ENCODE measurements around the gene RSPH3.
A peak's percentile ranks its signal among the peaks of the same experiment; 100 is the strongest.

Gene RSPH3

GRCh38 chr6:158941246-158941645, 58.8 kb downstream of the RSPH3 start:
- H3F3A ChIP-seq (ENCODE audit: insufficient read depth, low read length): no peaks in the 10 kb centered on the region
- H3K4me2 ChIP-seq (ENCODE audit: low read length): no peak overlapping the region
- H3K27me3 ChIP-seq (ENCODE audit: insufficient read depth, low read length): no peaks in the 10 kb centered on the region
- no peak overlapping the region for H3K9ac ChIP-seq (ENCODE audit: low read length)
- H2AFZ ChIP-seq (ENCODE audit: low read length): no peak overlapping the region
- H3K9me2 ChIP-seq (ENCODE audit: low read depth, low read length): no peaks in the 10 kb centered on the region
- no peaks in the 10 kb centered on the region for H3K79me2 ChIP-seq (ENCODE audit: insufficient read depth, low read length)
- H3K4me3 ChIP-seq (ENCODE audit: low read depth, low read length, poor library complexity, severe bottlenecking): no peak overlapping the region
- no peaks in the 10 kb centered on the region for H3K36me3 ChIP-seq (ENCODE audit: insufficient read depth, low read length)
- no peak overlapping the region for H3K27ac ChIP-seq (ENCODE audit: low read depth, low read length, poor library complexity, severe bottlenecking)
- peaks cover 21% of the 10 kb centered on the region for H3K4me1 ChIP-seq (ENCODE audit: insufficient read depth, low read length, severe bottlenecking)
- 0 out of 2 replicates have a peak, but pooled peaks cover 2% of the 10 kb centered on the region for H3K9me3 ChIP-seq (ENCODE audit: low read length)
- TF ChIP-seq EZH2 (IDR thresholded peaks at IDR 0.05; ENCODE audit: borderline replicate concordance, low read length): no peak
- no peak for TF ChIP-seq CTCF (IDR thresholded peaks at IDR 0.05; ENCODE audit: low read length)
- H4K20me1 ChIP-seq (ENCODE audit: insufficient read depth, low read length): no peaks in the 10 kb centered on the region

DNA sequence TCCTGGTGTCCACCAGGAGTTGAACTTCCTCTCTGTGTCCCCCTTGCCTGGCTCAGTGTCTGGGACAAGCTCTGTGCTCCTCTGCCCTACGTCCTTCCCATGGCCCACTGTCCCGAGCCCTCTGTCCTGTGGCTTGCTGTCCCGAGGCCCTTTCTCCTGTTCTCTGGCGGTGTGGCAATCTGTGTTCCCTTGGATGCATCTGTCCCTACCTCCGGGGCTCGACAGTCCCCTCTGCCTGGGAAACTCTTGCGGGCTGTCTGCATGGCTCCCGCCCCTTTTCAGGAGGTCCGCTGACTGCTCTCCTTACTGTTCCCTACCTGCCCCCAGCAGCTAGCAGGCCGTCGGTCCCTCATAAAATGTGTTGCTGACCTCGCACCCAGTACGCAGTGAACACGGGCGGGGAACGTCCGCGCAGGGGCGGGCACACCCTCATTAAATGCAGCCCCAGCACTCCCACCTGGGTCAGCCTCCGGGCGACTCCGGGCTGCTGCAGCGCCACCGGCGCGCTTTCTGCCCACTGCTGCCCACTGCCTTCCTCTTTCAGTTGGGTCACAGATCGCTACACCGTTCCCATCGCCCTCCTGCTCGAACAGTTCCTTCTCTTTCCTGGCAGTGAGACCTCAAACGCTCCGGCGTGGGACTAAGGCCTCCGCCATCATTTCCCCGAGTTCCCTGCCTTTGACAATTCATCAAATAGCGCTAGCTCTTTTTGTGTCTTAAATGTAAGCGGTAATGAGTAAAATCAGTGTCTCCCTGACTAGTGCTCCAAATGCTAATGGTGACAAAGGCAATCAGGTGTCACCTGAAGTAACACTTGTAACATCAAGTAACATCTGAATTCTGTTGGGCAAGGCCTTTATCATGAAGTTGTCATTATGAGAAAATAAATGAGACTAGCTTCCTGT, 60.5 kb downstream of the RSPH3 start:
- no peaks in the 10 kb centered on the region for H3K79me2 ChIP-seq (ENCODE audit: insufficient read depth, low read length)
- peak overlapping the region; percentile 15; the same call in 1 of the 2 replicates for H3K9ac ChIP-seq (ENCODE audit: low read length)
- H3K27ac ChIP-seq (ENCODE audit: low read depth, low read length, poor library complexity, severe bottlenecking): no peak overlapping the region
- H3K36me3 ChIP-seq (ENCODE audit: insufficient read depth, low read length): no peaks in the 10 kb centered on the region
- H3K4me3 ChIP-seq (ENCODE audit: low read depth, low read length, poor library complexity, severe bottlenecking): peak overlapping the region; percentile 41
- TF ChIP-seq EZH2 (IDR thresholded peaks at IDR 0.05; ENCODE audit: borderline replicate concordance, low read length): no peak
- no peak; the same call in 1 of the 2 replicates for TF ChIP-seq CTCF (IDR thresholded peaks at IDR 0.05; ENCODE audit: low read length)
- H3K4me1 ChIP-seq (ENCODE audit: insufficient read depth, low read length, severe bottlenecking): peaks cover 21% of the 10 kb centered on the region
- H2AFZ ChIP-seq (ENCODE audit: low read length): no peak overlapping the region
- H3K27me3 ChIP-seq (ENCODE audit: insufficient read depth, low read length): no peaks in the 10 kb centered on the region
- H3K9me3 ChIP-seq (ENCODE audit: low read length): 0 out of 2 replicates have a peak, but pooled peaks cover 2% of the 10 kb centered on the region
- H3K4me2 ChIP-seq (ENCODE audit: low read length): peak overlapping the region; percentile 54
- no peaks in the 10 kb centered on the region for H3F3A ChIP-seq (ENCODE audit: insufficient read depth, low read length)
- no peaks in the 10 kb centered on the region for H4K20me1 ChIP-seq (ENCODE audit: insufficient read depth, low read length)
- no peaks in the 10 kb centered on the region for H3K9me2 ChIP-seq (ENCODE audit: low read depth, low read length)

GRCh38 chr6:158938811-158939254, 61.2 kb downstream of the RSPH3 start:
- Histone ChIP-seq H3K9ac (ENCODE audit: low read length) (peak overlapping the region; percentile 15; the same call in 1 of the 2 replicates), H3K27me3 (ENCODE audit: insufficient read depth, low read length) (no peaks in the 10 kb centered on the region), H3K4me3 (ENCODE audit: low read depth, low read length, poor library complexity, severe bottlenecking) (peak overlapping the region; percentile 41), H3K4me2 (ENCODE audit: low read length) (peak overlapping the region; percentile 54), H3K27ac (ENCODE audit: low read depth, low read length, poor library complexity, severe bottlenecking) (no peak overlapping the region), H3K4me1 (ENCODE audit: insufficient read depth, low read length, severe bottlenecking) (peaks cover 22% of the 10 kb centered on the region), H4K20me1 (ENCODE audit: insufficient read depth, low read length) (no peaks in the 10 kb centered on the region), H3K36me3 (ENCODE audit: insufficient read depth, low read length) (no peaks in the 10 kb centered on the region), H2AFZ (ENCODE audit: low read length) (no peak overlapping the region), H3F3A (ENCODE audit: insufficient read depth, low read length) (no peaks in the 10 kb centered on the region), H3K9me2 (ENCODE audit: low read depth, low read length) (no peaks in the 10 kb centered on the region), H3K9me3 (ENCODE audit: low read length) (0 out of 2 replicates have a peak, but pooled peaks cover 2% of the 10 kb centered on the region), H3K79me2 (ENCODE audit: insufficient read depth, low read length) (no peaks in the 10 kb centered on the region)
- TF ChIP-seq CTCF (IDR thresholded peaks at IDR 0.05; ENCODE audit: low read length) (no peak), EZH2 (IDR thresholded peaks at IDR 0.05; ENCODE audit: borderline replicate concordance, low read length) (no peak)
